Mesenchymal stem cell (in vitro differentiated cells and primary cell): ENCODE data around the gene MVB12B.

Experiments
- DNase-seq: peaks from one replicate; pipeline ENCODE4 v3.0.0-alpha.2; 2013
- H2AFZ ChIP-seq: one replicate; pipeline ENCODE4 v1.6.1; 2013; ENCODE audit warnings: low read depth, mild to moderate bottlenecking, control low read depth, inconsistent platforms, low read length, moderate library complexity
- H2AK5ac ChIP-seq: 2 replicates; pipeline ENCODE4 v1.6.1; 2013; ENCODE audit warnings: low read length, moderate library complexity, mild to moderate bottlenecking, inconsistent platforms; ENCODE audit not compliant: severe bottlenecking
- H2BK120ac ChIP-seq: one replicate; pipeline ENCODE4 v1.6.1; 2013; ENCODE audit warnings: low read depth, mild to moderate bottlenecking, inconsistent platforms, low read length, moderate library complexity
- H2BK12ac ChIP-seq, 2 experiments: one replicate each; pipeline ENCODE4 v1.6.1; 2013; ENCODE audit warnings: inconsistent platforms in 2 of 2, low read length in 2 of 2, mild to moderate bottlenecking in 2 of 2, moderate library complexity in 2 of 2, control low read depth in 1 of 2
- H2BK15ac ChIP-seq: one replicate; pipeline ENCODE4 v1.6.1; 2013; ENCODE audit warnings: mild to moderate bottlenecking, low read depth, inconsistent platforms; ENCODE audit not compliant: poor library complexity, severe bottlenecking
- H2BK5ac ChIP-seq: 2 replicates; pipeline ENCODE4 v1.6.1; 2013; ENCODE audit warnings: low read depth, mild to moderate bottlenecking, low read length, control low read depth, inconsistent platforms; ENCODE audit not compliant: poor library complexity, severe bottlenecking
- H3K14ac ChIP-seq, 2 experiments: one replicate each; pipeline ENCODE4 v1.6.1; 2013; ENCODE audit warnings: inconsistent platforms in 2 of 2, low read length in 2 of 2, control low read depth in 1 of 2, mild to moderate bottlenecking in 1 of 2, moderate library complexity in 1 of 2
- H3K18ac ChIP-seq, 2 experiments: one replicate each; pipeline ENCODE4 v1.6.1; 2013; ENCODE audit warnings: inconsistent platforms in 2 of 2, low read length in 2 of 2, control low read depth in 1 of 2, low read depth in 1 of 2, mild to moderate bottlenecking in 1 of 2
- H3K23ac ChIP-seq, 2 experiments: one replicate each; pipeline ENCODE4 v1.6.1; 2013; ENCODE audit warnings: inconsistent platforms in 2 of 2, low read length in 2 of 2, mild to moderate bottlenecking in 2 of 2, moderate library complexity in 2 of 2, control low read depth in 1 of 2
- H3K27ac ChIP-seq: 2 replicates; pipeline ENCODE4 v1.5.1; 2013; ENCODE audit warnings: mild to moderate bottlenecking, moderate library complexity, low read length, control low read depth, inconsistent platforms; ENCODE audit not compliant: poor library complexity, severe bottlenecking
- H3K27me3 ChIP-seq, 2 experiments: 2 replicates each; pipeline versions ENCODE4 v1.6.1 to v1.7.0; 2013; ENCODE audit warnings: low read length in 2 of 2, mild to moderate bottlenecking in 2 of 2, moderate library complexity in 2 of 2, control low read depth in 1 of 2, inconsistent platforms in 1 of 2; ENCODE audit not compliant: control insufficient read depth in 1 of 2, insufficient read depth in 1 of 2
- H3K36me3 ChIP-seq, 2 experiments: 2 replicates each; pipeline versions ENCODE4 v1.6.1 to v1.7.0; 2013; ENCODE audit warnings: low read length in 2 of 2, control low read depth in 1 of 2, inconsistent platforms in 1 of 2, low read depth in 1 of 2, mild to moderate bottlenecking in 1 of 2; ENCODE audit not compliant: insufficient read depth in 2 of 2, control insufficient read depth in 1 of 2
- H3K4ac ChIP-seq, 2 experiments: one replicate each; pipeline ENCODE4 v1.6.1; 2013; ENCODE audit warnings: inconsistent platforms in 2 of 2, low read length in 2 of 2, mild to moderate bottlenecking in 2 of 2, moderate library complexity in 2 of 2, control low read depth in 1 of 2, low read depth in 1 of 2
- H3K4me1 ChIP-seq: 2 replicates; pipeline ENCODE4 v1.6.1; 2013; ENCODE audit warnings: low read depth, low read length, control low read depth; ENCODE audit not compliant: control insufficient read depth, insufficient read depth
- H3K4me2 ChIP-seq: 2 replicates; pipeline ENCODE4 v1.6.1; 2013; ENCODE audit warnings: low read length, mild to moderate bottlenecking, inconsistent platforms; ENCODE audit not compliant: poor library complexity, severe bottlenecking
- H3K4me3 ChIP-seq, 2 experiments: 2 replicates each; pipeline versions ENCODE4 v1.5.1 to v1.7.0; 2013; ENCODE audit warnings: low read length in 2 of 2, mild to moderate bottlenecking in 2 of 2, control low read depth in 1 of 2, low read depth in 1 of 2; ENCODE audit not compliant: insufficient read depth in 1 of 2
- H3K79me1 ChIP-seq: replicated peaks from 2 replicates; pipeline ENCODE4 v1.6.1; 2013; ENCODE audit warnings: mild to moderate bottlenecking, control low read depth, low read length, inconsistent platforms; ENCODE audit not compliant: poor library complexity, severe bottlenecking
- H3K9ac ChIP-seq: 2 replicates; pipeline ENCODE4 v1.7.0; 2013; ENCODE audit warnings: mild to moderate bottlenecking, low read length, moderate library complexity
- H3K9me3 ChIP-seq: 2 replicates; pipeline ENCODE4 v1.7.0; 2013; ENCODE audit warnings: mild to moderate bottlenecking, low read length; ENCODE audit not compliant: control insufficient read depth
- H4K8ac ChIP-seq: one replicate; pipeline ENCODE4 v1.6.1; 2013; ENCODE audit warnings: inconsistent platforms, mild to moderate bottlenecking, low read length, moderate library complexity
- H4K91ac ChIP-seq: one replicate; pipeline ENCODE4 v1.6.1; 2013; ENCODE audit warnings: mild to moderate bottlenecking, low read length, inconsistent platforms
- WGBS: methylation state at CpG from one replicate; pipeline ENCODE4 v1.1.7; 2013; ENCODE audit warnings: mixed read lengths; 5-methylcytosine and 5-hydroxymethylcytosine counted together

MVB12B gene

GRCh38 chr9:126301196-126301595, 25.4 kb upstream of the MVB12B start:
- Histone ChIP-seq H2AFZ (no peak overlapping the region), H3K4me1 (no peaks in the 10 kb centered on the region), H4K8ac (no peak overlapping the region), H3K9ac (no peak overlapping the region), H2BK120ac (no peak overlapping the region), H4K91ac (no peak overlapping the region), H2AK5ac (no peak overlapping the region), H3K4ac (no peak overlapping the region), H3K4me2 (no peak overlapping the region), H3K36me3 (no peaks in the 10 kb centered on the region), H3K27ac (no peak overlapping the region), H2BK12ac (no peak overlapping the region), H3K23ac (no peak overlapping the region), H3K18ac (no peak overlapping the region), H3K79me1 (no peaks in the 10 kb centered on the region), H3K9me3 (no peaks in the 10 kb centered on the region), H2BK15ac (no peak overlapping the region), H2BK5ac (no peak overlapping the region), H3K4me3 (no peak overlapping the region), H3K14ac (no peak overlapping the region), H3K27me3 (peaks cover 22 to 46% of the 10 kb centered on the region in 2 experiments)
- 100% methylated on average over 1 of the region's 3 CpGs for WGBS
- no peak for DNase-seq

DNA sequence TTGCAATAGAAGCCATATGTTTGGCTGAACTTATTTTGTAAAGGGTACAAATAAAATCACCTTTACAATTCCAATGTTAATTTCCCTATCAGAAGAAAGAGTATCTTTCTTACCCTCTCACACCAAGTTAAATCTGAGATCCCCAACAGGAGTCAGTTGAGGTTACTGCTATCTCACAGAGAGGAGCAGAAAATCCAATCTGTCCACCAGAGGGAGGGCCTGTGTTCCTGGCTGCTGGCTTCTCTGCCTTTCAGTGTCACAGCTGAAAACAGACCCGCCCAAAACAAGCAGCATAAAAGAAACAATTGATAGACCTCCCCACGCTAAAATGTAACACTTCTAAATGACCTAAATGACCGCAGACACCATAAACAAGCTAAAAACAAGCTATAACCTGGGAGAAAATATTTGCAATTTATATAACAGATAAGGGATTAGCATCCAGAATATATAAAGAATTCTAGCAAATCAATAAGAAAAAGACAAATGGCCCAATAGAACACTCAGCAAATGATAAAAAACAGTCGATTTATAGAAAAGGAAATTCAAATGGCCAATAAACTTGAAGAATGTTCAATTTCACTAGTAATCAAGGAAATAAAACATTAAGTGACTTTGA, 24.5 kb upstream of the MVB12B start:
- H3K4ac ChIP-seq = no peak overlapping the region
- H2BK15ac ChIP-seq = no peak overlapping the region
- H3K9me3 ChIP-seq = no peaks in the 10 kb centered on the region
- H3K9ac ChIP-seq = no peak overlapping the region
- peak; percentile 72 for DNase-seq
- H3K18ac ChIP-seq = no peak overlapping the region
- H3K4me3 ChIP-seq = no peak overlapping the region
- no peak overlapping the region for H2BK5ac ChIP-seq
- no peak overlapping the region for H3K14ac ChIP-seq
- H4K91ac ChIP-seq = no peak overlapping the region
- no peak overlapping the region for H3K23ac ChIP-seq
- no peak overlapping the region for H3K27ac ChIP-seq
- no peaks in the 10 kb centered on the region for H3K79me1 ChIP-seq
- H3K27me3 ChIP-seq = peaks cover 31 to 47% of the 10 kb centered on the region in 2 experiments
- H3K4me1 ChIP-seq = no peaks in the 10 kb centered on the region
- H2BK12ac ChIP-seq = no peak overlapping the region
- H2AK5ac ChIP-seq = no peak overlapping the region
- H3K36me3 ChIP-seq = no peaks in the 10 kb centered on the region
- H2BK120ac ChIP-seq = no peak overlapping the region
- H4K8ac ChIP-seq = no peak overlapping the region
- no peak overlapping the region for H3K4me2 ChIP-seq
- no peak overlapping the region for H2AFZ ChIP-seq
- WGBS = 0% methylated on average over 2 of the region's 4 CpGs

DNA sequence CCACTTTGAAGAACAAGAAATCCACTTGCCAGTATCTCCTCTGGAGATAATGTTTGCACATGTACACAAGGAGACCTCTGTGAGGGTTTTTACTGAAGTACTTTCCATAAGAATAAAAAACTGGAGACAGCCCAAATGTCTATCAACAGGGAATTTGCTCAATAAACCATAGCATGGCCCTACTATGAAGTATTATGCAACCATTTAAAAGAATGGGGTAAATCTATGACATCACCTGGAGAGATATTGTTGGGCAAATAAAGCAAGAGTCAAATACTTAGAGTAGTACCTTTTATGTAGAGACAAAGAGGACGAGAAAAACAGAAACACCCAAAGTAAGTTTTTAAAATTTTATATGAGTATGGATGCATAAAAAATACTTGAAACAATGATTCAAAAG, 23.9 kb upstream of the MVB12B start:
- DNase-seq = no peak
- no CpG with 5 or more reads among the region's 1 CpG for WGBS
- H3K4me1 ChIP-seq = no peaks in the 10 kb centered on the region
- no peak overlapping the region for H3K14ac ChIP-seq
- H2BK15ac ChIP-seq = no peak overlapping the region
- no peaks in the 10 kb centered on the region for H3K36me3 ChIP-seq
- H3K18ac ChIP-seq = no peak overlapping the region
- H2AFZ ChIP-seq = no peak overlapping the region
- H3K27me3 ChIP-seq = peaks cover 33 to 42% of the 10 kb centered on the region in 2 experiments
- H4K91ac ChIP-seq = no peak overlapping the region
- H3K4me3 ChIP-seq = no peak overlapping the region
- no peak overlapping the region for H3K4ac ChIP-seq
- no peak overlapping the region for H2BK5ac ChIP-seq
- H3K79me1 ChIP-seq = no peaks in the 10 kb centered on the region
- H3K4me2 ChIP-seq = no peak overlapping the region
- H2BK120ac ChIP-seq = no peak overlapping the region
- H3K9ac ChIP-seq = no peak overlapping the region
- H3K27ac ChIP-seq = no peak overlapping the region
- H3K9me3 ChIP-seq = no peaks in the 10 kb centered on the region
- no peak overlapping the region for H3K23ac ChIP-seq
- no peak overlapping the region for H4K8ac ChIP-seq
- H2BK12ac ChIP-seq = no peak overlapping the region
- H2AK5ac ChIP-seq = no peak overlapping the region

DNA sequence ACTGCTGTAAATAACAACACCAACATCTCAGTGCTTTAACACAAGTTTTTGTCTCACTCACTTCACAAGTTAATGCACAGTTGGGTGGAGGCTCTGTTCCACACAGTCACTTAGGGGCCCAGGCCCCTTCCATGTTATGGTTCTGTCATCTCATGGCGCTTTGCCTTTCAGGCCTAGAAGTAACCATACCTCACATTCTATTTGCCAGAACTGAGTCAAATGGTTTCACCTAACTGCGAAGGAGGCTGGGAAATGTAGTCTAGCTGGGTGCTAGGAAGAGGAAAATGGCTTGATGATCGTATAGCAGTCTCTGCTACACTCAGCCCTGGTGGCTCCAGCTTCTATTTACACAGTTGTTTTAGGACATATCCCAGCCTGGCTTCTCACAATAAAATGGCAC, 23.1 kb upstream of the MVB12B start:
- H4K91ac ChIP-seq = no peak overlapping the region
- H3K27me3 ChIP-seq = peaks cover 30 to 34% of the 10 kb centered on the region in 2 experiments
- H2BK120ac ChIP-seq = no peak overlapping the region
- H2BK5ac ChIP-seq = no peak overlapping the region
- H4K8ac ChIP-seq = no peak overlapping the region
- no peak overlapping the region for H3K4me2 ChIP-seq
- H3K23ac ChIP-seq = no peak overlapping the region
- H3K27ac ChIP-seq = no peak overlapping the region
- no peaks in the 10 kb centered on the region for H3K79me1 ChIP-seq
- no peak overlapping the region for H2AK5ac ChIP-seq
- H3K9ac ChIP-seq = no peak overlapping the region
- no peaks in the 10 kb centered on the region for H3K36me3 ChIP-seq
- no peaks in the 10 kb centered on the region for H3K9me3 ChIP-seq
- no peaks in the 10 kb centered on the region for H3K4me1 ChIP-seq
- no peak overlapping the region for H2BK15ac ChIP-seq
- H3K14ac ChIP-seq = no peak overlapping the region
- no peak overlapping the region for H3K18ac ChIP-seq
- 53% methylated on average over 2 of the region's 3 CpGs for WGBS
- H2AFZ ChIP-seq = no peak overlapping the region
- no peak overlapping the region for H3K4ac ChIP-seq
- H2BK12ac ChIP-seq = no peak overlapping the region
- DNase-seq = no peak
- no peak overlapping the region for H3K4me3 ChIP-seq
